Vagina (tissue), 2 donors: ENCODE data around the gene C10orf105.

Source experiments
- POLR2A ChIP-seq, 2 donors: fragments of 450-650 bp; IDR thresholded peaks; one replicate each; pipeline ENCODE4 v1.6.1; 2017; ENCODE audit warnings: antibody characterized with exemption in 2 of 2, mild to moderate bottlenecking in 2 of 2, moderate library complexity in 2 of 2
- POLR2AphosphoS5 ChIP-seq, 2 donors: sonication (generic); formaldehyde crosslinking; IDR thresholded peaks; one replicate each; pipeline ENCODE4 v1.9.0; 2017; ENCODE audit warnings: antibody characterized with exemption in 2 of 2, mild to moderate bottlenecking in 2 of 2, low read depth in 1 of 2; ENCODE audit not compliant: insufficient read depth in 1 of 2
- TF ChIP-seq, protein P1 (sequence below), 3 experiments: fragments of 450-650 bp in 2 of 3; fragments of 200-600 bp in 1 of 3; sonication (generic) in 1 of 3; IDR thresholded peaks; one replicate each; pipeline ENCODE4 v1.5.1; 2017 to 2019; ENCODE audit warnings: antibody characterized with exemption in 3 of 3, mild to moderate bottlenecking in 2 of 3, moderate library complexity in 2 of 3

DNA sequence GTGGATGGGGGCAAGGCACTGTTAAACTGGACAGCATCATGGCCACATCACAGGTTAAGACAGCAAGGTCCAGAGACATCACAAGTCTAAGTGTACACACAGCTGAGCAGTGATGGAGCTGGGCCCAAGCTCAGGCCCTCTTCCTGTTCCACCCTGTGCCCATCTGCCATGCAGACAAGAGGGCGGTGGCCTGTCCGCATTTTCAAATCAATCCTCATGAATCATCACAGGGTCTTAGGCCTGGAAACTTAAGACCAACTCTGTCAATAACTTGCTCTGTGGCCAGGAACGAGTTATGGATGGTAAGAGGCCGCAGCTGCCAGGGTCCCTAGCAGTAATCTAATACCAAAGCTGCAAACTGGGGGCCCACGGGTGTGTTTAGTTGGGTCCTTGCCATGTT is 3.2 kb downstream of the C10orf105 start:
- TF ChIP-seq POLR2AphosphoS5 (IDR thresholded peaks at IDR 0.05; ENCODE audit: insufficient read depth in 1 of 2, low read depth in 1 of 2) (no peak), POLR2A (IDR thresholded peaks at IDR 0.05) (no peak)
- TF ChIP-seq, protein P1, sequence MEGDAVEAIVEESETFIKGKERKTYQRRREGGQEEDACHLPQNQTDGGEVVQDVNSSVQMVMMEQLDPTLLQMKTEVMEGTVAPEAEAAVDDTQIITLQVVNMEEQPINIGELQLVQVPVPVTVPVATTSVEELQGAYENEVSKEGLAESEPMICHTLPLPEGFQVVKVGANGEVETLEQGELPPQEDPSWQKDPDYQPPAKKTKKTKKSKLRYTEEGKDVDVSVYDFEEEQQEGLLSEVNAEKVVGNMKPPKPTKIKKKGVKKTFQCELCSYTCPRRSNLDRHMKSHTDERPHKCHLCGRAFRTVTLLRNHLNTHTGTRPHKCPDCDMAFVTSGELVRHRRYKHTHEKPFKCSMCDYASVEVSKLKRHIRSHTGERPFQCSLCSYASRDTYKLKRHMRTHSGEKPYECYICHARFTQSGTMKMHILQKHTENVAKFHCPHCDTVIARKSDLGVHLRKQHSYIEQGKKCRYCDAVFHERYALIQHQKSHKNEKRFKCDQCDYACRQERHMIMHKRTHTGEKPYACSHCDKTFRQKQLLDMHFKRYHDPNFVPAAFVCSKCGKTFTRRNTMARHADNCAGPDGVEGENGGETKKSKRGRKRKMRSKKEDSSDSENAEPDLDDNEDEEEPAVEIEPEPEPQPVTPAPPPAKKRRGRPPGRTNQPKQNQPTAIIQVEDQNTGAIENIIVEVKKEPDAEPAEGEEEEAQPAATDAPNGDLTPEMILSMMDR (IDR thresholded peaks at IDR 0.05): no peak
